HG03469 (cell line): ENCODE data around the gene ZNF12.
"Not testable (repeated sequence)": the region's sequence is repeated elsewhere in the genome, so short reads cannot be mapped to it uniquely, and the experiment has no call there.

Experiments used
- ATAC-seq: cut with Tn5 transposase; IDR thresholded peaks from one replicate; pipeline ENCODE4 v1.9.1; 2021; ENCODE audit warnings: mild to moderate bottlenecking, moderate library complexity, moderate number of reproducible peaks; ENCODE audit not compliant: unreplicated experiment

Gene ZNF12

GRCh38 chr7:6706666-6707407 lies at the start of gene ZNF12:
TSS of gene ZNF12 (minus strand) at chr7:6706947. CDS start at chr7:6705173, 1,774 bp downstream.
- peak; percentile 81 for ATAC-seq

DNA sequence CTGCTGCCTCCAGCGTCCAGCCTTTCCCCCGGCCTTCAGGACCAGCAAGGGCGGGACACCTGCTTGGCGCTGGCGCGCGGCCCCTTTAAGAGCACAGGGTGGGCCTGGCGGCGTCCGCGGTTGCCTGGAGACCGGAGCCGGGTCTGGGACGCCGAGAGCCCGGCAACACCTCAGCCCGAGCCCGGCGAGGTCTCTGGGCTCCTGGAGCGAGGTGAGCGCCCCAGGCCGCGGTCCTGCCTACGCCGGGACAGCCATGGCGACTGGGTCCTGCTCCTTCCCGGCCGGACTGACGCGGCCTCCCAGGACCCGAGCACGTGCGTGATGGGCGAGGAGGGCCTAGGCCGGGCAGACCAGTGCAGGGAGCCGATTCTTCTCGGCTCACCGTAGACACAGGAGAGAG lies 47.2 kb upstream of the ZNF12 start, which contains the start of gene RSPH10B2:
Gene RSPH10B2, plus strand, starts transcription at position 140 of the 400 bp plus-strand sequence. CDS start 3,575 bp downstream, outside the sequence.
- ATAC-seq: not testable (repeated sequence)

- not testable (repeated sequence) for ATAC-seq
These were observed 43.4 kb upstream of the ZNF12 start for GRCh38 chr7:6750173-6750572.

GRCh38 chr7:6749335-6749734 lies 42.6 kb upstream of the ZNF12 start:
- ATAC-seq: not testable (repeated sequence)

- not testable (repeated sequence) for ATAC-seq
These were observed 37.8 kb upstream of the ZNF12 start for GRCh38 chr7:6744410-6745100.

- ATAC-seq: not testable (repeated sequence)
These were observed 31.7 kb upstream of the ZNF12 start for GRCh38 chr7:6738415-6738814.

GRCh38 chr7:6730343-6730633 lies 23.5 kb upstream of the ZNF12 start:
- no peak for ATAC-seq

GRCh38 chr7:6729492-6730342 lies 23.0 kb upstream of the ZNF12 start:
- peak; percentile 83 for ATAC-seq

GRCh38 chr7:6728893-6729491 lies 22.2 kb upstream of the ZNF12 start:
- not testable (repeated sequence) for ATAC-seq

GRCh38 chr7:6727663-6728062 lies 20.9 kb upstream of the ZNF12 start:
- ATAC-seq: no peak

- not testable (repeated sequence) for ATAC-seq
These were observed 19.6 kb upstream of the ZNF12 start for GRCh38 chr7:6726341-6726740.

DNA sequence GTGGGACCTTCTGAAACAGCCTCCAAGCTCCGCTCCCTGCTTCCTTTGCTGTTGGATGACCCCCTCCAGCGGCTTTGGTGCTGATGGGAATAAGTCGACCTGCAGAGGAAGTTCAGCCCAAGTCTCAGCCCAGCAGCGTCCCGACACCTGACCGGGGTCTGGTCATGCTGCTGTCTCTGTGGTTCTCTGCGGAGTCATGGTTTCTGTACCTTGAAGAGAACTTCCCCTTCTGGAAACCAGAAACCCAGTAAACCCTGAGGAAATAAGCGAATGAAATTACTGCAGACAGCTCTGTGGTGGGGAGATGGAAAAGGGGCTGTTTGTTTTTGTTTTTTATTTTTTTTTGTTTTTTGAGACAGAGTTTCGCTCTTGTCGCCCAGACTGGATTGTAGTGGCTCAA lies 18.3 kb upstream of the ZNF12 start:
- ATAC-seq: peak; percentile 45

- ATAC-seq: not testable (repeated sequence)
These were observed 17.6 kb upstream of the ZNF12 start for GRCh38 chr7:6724351-6724750.

- ATAC-seq: no peak
These were observed 11.4 kb upstream of the ZNF12 start for GRCh38 chr7:6718124-6718523.

DNA sequence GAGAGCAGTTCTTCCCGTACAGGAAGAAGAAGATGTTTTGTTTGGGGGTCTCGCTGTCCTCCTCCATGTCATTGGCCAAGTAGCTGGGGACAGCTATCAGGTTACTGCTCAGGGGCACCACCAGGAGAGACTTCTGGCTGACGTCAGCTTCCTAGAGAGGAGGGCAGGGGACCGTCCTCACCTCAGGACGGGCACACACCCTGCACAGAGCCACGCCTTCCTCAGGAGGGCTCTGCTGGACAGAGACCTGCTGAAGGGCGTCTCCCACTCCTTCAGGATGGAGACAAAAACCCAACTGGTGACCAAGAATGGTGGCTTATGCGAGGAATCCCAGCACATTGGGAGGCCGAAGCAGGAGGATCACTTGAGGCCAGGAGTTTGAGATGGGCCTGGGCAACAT lies 9.2 kb upstream of the ZNF12 start:
- ATAC-seq: not testable (repeated sequence)

- no peak for ATAC-seq
These were observed 7.6 kb upstream of the ZNF12 start for GRCh38 chr7:6714360-6714759.

DNA sequence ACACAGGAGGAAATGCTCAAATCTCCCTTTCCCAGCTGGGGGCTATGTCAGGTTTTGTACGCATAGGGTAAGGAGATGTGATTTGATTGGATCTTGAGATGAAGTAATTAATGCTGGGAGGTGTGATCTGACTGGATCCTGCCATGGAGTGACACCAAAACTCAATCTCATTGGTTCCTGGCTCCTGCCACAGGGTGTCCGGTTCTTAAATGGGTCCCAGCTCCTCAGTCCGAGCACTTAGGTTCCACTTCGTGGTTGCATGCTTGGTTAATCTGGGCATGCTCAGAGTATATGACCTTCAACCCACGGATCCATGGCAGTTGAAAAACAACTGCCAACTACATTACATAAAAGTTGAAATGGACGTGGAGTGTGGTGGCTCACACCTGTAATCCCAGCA lies 3.1 kb upstream of the ZNF12 start:
- no peak for ATAC-seq

DNA sequence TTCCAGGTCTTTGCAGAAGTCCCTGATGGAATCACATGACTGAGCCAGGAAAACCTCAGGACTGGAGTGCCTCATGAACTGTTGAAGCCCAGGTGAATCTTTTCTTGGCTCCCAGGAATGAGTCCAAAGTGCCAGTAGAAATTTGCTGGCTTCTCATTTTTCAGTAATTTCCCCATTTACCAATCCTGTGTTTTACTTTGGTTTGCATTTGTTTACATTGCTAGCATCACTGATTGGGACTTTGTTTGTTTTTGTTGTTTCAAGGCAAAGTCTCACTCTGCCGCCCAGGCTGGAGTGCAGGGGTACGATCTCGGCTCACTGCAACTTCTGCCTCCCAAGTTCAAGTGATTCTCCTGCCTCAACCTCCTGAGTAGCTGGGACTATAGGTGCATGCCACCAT lies 1.6 kb upstream of the ZNF12 start:
- ATAC-seq: no peak

GRCh38 chr7:6705959-6706665 lies 635 bp downstream of the ZNF12 start:
- ATAC-seq: peak; percentile 4

GRCh38 chr7:6701860-6702259 lies 4.9 kb downstream of the ZNF12 start:
- no peak for ATAC-seq
